HT-29 (cell line): Measurements from ENCODE around the gene KRT33B. TPM values are rescaled to one million over a fixed set of nuclear protein-coding genes. Genes with fewer than 3 reads are reported as not detected.
"Not testable (repeated sequence)": the region's sequence is repeated elsewhere in the genome, so short reads cannot be mapped to it uniquely, and the experiment has no call there.

Experiments
- DNase-seq: peaks from one replicate; pipeline ENCODE4 v3.0.0-alpha.2; 2015; ENCODE audit warnings: low spot score
- total RNA-seq: library from RNA; depleted of rRNA; stranded (reverse); fragments of >200 nt; shearing (Covaris generic); gene quantifications from 2 replicates; pipeline ENCODE4 v1.2.3, GENCODE V29; 2014

Gene KRT33B
- total RNA-seq, 1 experiment from 2014 or later, result not detected

- no peak for DNase-seq
These were observed 24.2 kb upstream of the KRT33B start for GRCh38 chr17:41393826-41394225.

- DNase-seq, result no peak
These were observed 23.7 kb upstream of the KRT33B start for GRCh38 chr17:41393294-41393693.

GRCh38 chr17:41392278-41392677 lies 22.7 kb upstream of the KRT33B start:
- no peak for DNase-seq

GRCh38 chr17:41391535-41391934 lies 21.9 kb upstream of the KRT33B start:
- DNase-seq, result no peak

- DNase-seq, result no peak
These were observed 20.9 kb upstream of the KRT33B start for GRCh38 chr17:41390411-41390938.

- no peak for DNase-seq
These were observed 18.1 kb upstream of the KRT33B start for GRCh38 chr17:41387670-41388069.

GRCh38 chr17:41386227-41386626 lies 16.6 kb upstream of the KRT33B start:
- no peak for DNase-seq

GRCh38 chr17:41383690-41384089 lies 14.1 kb upstream of the KRT33B start:
- DNase-seq, result no peak

GRCh38 chr17:41382394-41382793 lies 12.8 kb upstream of the KRT33B start:
- no peak for DNase-seq

- DNase-seq, result not testable (repeated sequence)
These were observed 12.3 kb upstream of the KRT33B start, which contains the start of gene KRT34 for GRCh38 chr17:41381943-41382342. Gene KRT34, minus strand, starts transcription at chr17:41382306. Its CDS starts 60 bp downstream, at chr17:41382246.

GRCh38 chr17:41380091-41380490 lies 10.5 kb upstream of the KRT33B start:
- not testable (repeated sequence) for DNase-seq

GRCh38 chr17:41377546-41377945 lies 7.9 kb upstream of the KRT33B start:
- DNase-seq, result no peak

GRCh38 chr17:41369023-41369422 lies 590 bp downstream of the KRT33B start:
- DNase-seq, result no peak

GRCh38 chr17:41367426-41368075 lies 2.1 kb downstream of the KRT33B start:
- DNase-seq, result no peak

GRCh38 chr17:41366070-41366469 lies 3.5 kb downstream of the KRT33B start:
- DNase-seq, result no peak

GRCh38 chr17:41363881-41364280 lies 5.7 kb downstream of the KRT33B start:
- DNase-seq, result no peak

GRCh38 chr17:41360296-41360995 lies 9.2 kb downstream of the KRT33B start:
- no peak for DNase-seq

- DNase-seq, result no peak
These were observed 15.1 kb downstream of the KRT33B start for GRCh38 chr17:41354536-41354935.

GRCh38 chr17:41352597-41353366 lies 16.8 kb downstream of the KRT33B start:
- no peak for DNase-seq

- no peak for DNase-seq
These were observed 18.4 kb downstream of the KRT33B start for GRCh38 chr17:41351177-41351576.

GRCh38 chr17:41350381-41350878 lies 19.2 kb downstream of the KRT33B start, which contains the start of gene KRT33A:
Gene KRT33A, minus strand, starts transcription at chr17:41350828. Its CDS starts 61 bp downstream, at chr17:41350767.
- DNase-seq, result not testable (repeated sequence)
